Aorta (tissue), 5 donors: ENCODE measurements around the gene CDH19. TPM values are rescaled to one million over a fixed set of nuclear protein-coding genes. Genes with fewer than 3 reads are reported as not detected.

Experiments
- ATAC-seq: fragments of 200-7000 bp; cut with Tn5 transposase; one replicate; pipeline ENCODE4 v1.9.1; 2022; ENCODE audit warnings: moderate library complexity; ENCODE audit not compliant: low FRiP score
- DNase-seq, 2 donors: peaks; one replicate each; pipeline ENCODE4 v3.0.0-alpha.2; 2020
- H3K27ac ChIP-seq, 2 donors: one replicate each; pipeline ENCODE4 v1.5.1; 2013; ENCODE audit warnings: low read length in 2 of 2, mild to moderate bottlenecking in 2 of 2, moderate library complexity in 2 of 2, control low read depth in 1 of 2, inconsistent platforms in 1 of 2, low read depth in 1 of 2
- H3K27me3 ChIP-seq, 2 donors: one replicate each; pipeline ENCODE4 v1.6.1; 2013; ENCODE audit warnings: control low read depth in 1 of 2, low read length in 1 of 2, mild to moderate bottlenecking in 1 of 2, moderate library complexity in 1 of 2; ENCODE audit not compliant: insufficient read depth in 2 of 2, control insufficient read depth in 1 of 2
- H3K36me3 ChIP-seq, 2 donors: one replicate each; pipeline ENCODE4 v1.6.1; 2013; ENCODE audit warnings: control low read depth in 1 of 2, low read length in 1 of 2, mild to moderate bottlenecking in 1 of 2; ENCODE audit not compliant: insufficient read depth in 2 of 2, control insufficient read depth in 1 of 2
- H3K4me1 ChIP-seq, 2 donors: one replicate each; pipeline ENCODE4 v1.6.1; 2013; ENCODE audit warnings: low read length in 2 of 2, control low read depth in 1 of 2, mild to moderate bottlenecking in 1 of 2, moderate library complexity in 1 of 2; ENCODE audit not compliant: insufficient read depth in 2 of 2, control insufficient read depth in 1 of 2
- H3K4me3 ChIP-seq, 2 donors: one replicate each; pipeline ENCODE4 v1.5.1; 2013; ENCODE audit warnings: low read length in 2 of 2, control low read depth in 1 of 2, mild to moderate bottlenecking in 1 of 2
- H3K9me3 ChIP-seq: one replicate; pipeline ENCODE4 v1.6.1; 2013; ENCODE audit warnings: mild to moderate bottlenecking, low read length; ENCODE audit not compliant: control insufficient read depth
- WGBS, 2 donors: extraction: QIAGEN DNeasy Blood & Tissue Kit; methylation state at CpG; one replicate each; pipeline ENCODE4 v1.1.7; 2013; 5-methylcytosine and 5-hydroxymethylcytosine counted together
- intact Hi-C, 2 donors: fragments of 100-400 bp; cut with DNase I; formaldehyde crosslinking; loops; one replicate each; pipeline versions ENCODE4 v1.14.2 to v1.15.0; 2022
- polyA plus RNA-seq, 2 donors: library from polyadenylated mRNA; stranded (reverse); fragments of 200-250 nt; gene quantifications; one replicate each; pipeline ENCODE4 v1.2.3, GENCODE V29; 2013
- total RNA-seq, 2 donors: library from RNA; stranded (reverse); fragmentation: NEBNext Ultra II Directional; extraction: Animal tissue kit (Norgen Biotek cat#: 25700); gene quantifications; one replicate each; pipeline ENCODE4 v1.2.1, GENCODE V29; 2021
- donor health status: healthy with polysubstance abuse.
- donor health status: Bipolar disorder and iron deficiency.
- donor health status: DM: no; HTN: no; CAD: no.
- donor health status: DM: no; HTN: no; CAD: no.
- donor health status: DM: yes; HTN: yes; CAD: no.

The CDH19 gene
- total and polyA plus RNA-seq, 4 donors = 0.38 to 9.6 (median 4.4) TPM

DNA sequence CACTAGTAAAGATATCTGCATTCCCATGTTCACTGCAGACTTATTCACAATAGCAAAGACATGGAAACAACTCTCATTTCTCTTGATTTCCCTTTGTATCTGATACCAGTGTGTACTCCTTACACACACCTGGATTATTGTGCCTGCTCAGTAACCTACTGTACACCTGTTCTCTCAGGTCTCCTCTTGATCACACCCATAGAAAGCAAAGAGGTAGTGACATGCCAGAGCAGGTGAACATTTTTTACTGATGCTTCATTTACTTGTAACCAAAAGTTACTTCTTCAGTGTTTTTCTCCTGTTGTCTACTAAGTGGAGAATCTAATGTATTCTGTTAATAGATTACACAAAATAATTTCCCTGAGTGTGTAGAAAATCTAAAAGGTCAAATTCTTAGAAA is 46.8 kb downstream of the CDH19 start:
- Histone ChIP-seq H3K27me3 (no peaks in the 10 kb centered on the region), H3K4me1 (no peaks in the 10 kb centered on the region), H3K9me3 (no peaks in the 10 kb centered on the region), H3K4me3 (no peak overlapping the region), H3K27ac (no peak overlapping the region), H3K36me3 (no peaks in the 10 kb centered on the region)
- DNase-seq (no peak), ATAC-seq (no peak)
- intact Hi-C loops = no loop called here

DNA sequence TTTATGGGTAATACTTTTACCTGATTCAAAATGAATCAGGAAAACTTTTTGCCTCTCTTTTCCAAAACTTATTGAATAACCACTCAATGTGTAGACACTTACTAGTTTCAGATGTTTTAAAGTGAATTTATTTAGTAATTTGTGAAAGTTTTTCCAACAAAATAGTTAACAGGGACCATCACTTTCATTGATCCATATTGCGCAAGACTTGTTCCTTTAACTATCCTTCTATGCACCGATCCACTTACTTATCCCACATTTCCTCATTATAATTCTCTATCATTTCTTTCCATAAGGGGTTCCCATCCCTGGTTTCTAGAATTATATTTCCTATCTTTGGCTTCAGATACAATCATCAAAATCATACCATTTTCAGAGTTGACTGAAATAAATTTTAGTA is 48.3 kb downstream of the CDH19 start:
- Histone ChIP-seq H3K4me3 (no peak overlapping the region), H3K4me1 (no peaks in the 10 kb centered on the region), H3K36me3 (no peaks in the 10 kb centered on the region), H3K27me3 (no peaks in the 10 kb centered on the region), H3K9me3 (no peaks in the 10 kb centered on the region), H3K27ac (no peak overlapping the region)
- intact Hi-C loops = no loop called here
- DNase-seq = no peak
- WGBS, 2 donors = 94 to 96% methylated on average over 2 of the region's 2 CpGs
- ATAC-seq = no peak

DNA sequence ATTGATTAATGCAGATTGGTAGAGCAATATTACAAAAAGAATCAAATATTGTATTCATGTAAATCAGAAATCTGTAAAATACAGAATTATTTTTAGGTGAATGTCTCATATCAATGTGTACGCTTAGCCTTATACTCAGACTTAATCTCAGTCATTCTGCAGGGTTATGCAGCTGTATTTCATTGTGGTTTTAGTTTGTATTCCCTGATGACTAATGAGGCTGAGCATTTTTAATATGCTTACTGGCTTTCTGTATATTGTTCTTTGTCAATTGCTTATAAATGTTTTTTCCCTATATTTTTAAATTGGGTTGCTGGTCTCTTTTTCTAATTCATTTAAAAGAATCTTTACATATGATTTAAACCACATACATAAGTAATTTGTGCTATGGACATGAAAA is 50.1 kb downstream of the CDH19 start:
- no peaks in the 10 kb centered on the region for H3K27me3 ChIP-seq
- no peaks in the 10 kb centered on the region for H3K4me1 ChIP-seq
- no peaks in the 10 kb centered on the region for H3K9me3 ChIP-seq
- no peaks in the 10 kb centered on the region for H3K36me3 ChIP-seq
- intact Hi-C loops = no loop called here
- H3K27ac ChIP-seq = no peak overlapping the region
- 59 to 75% methylated on average over 1 of the region's 1 CpG for WGBS, 2 donors
- H3K4me3 ChIP-seq = no peak overlapping the region
- no peak for ATAC-seq
- no peak for DNase-seq

DNA sequence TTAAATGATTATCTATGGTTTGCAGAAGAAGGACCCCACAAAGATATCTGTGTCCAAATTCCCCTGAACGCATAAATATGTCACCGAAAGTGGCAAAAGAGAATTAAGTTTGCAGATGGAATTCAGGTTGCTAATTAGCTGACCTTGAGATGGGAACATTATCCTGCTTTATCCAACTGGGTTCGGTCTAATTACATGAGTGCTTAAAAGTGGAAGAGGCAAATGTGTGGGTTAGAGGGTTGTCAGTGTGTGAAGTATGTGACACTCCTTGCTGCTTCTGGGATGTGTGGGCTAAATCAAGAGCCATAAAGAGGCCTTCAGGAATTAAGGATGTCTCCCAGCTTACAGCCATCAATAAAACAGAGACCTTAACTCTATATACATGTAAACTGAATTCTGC is 53.5 kb downstream of the CDH19 start:
- Histone ChIP-seq H3K36me3 (no peaks in the 10 kb centered on the region), H3K9me3 (no peaks in the 10 kb centered on the region), H3K4me3 (no peak overlapping the region), H3K4me1 (no peaks in the 10 kb centered on the region), H3K27me3 (no peaks in the 10 kb centered on the region), H3K27ac (no peak overlapping the region)
- no peak for DNase-seq
- ATAC-seq = no peak
- intact Hi-C loops = no loop called here
- WGBS, 2 donors = 81 to 90% methylated on average over 3 of the region's 3 CpGs

DNA sequence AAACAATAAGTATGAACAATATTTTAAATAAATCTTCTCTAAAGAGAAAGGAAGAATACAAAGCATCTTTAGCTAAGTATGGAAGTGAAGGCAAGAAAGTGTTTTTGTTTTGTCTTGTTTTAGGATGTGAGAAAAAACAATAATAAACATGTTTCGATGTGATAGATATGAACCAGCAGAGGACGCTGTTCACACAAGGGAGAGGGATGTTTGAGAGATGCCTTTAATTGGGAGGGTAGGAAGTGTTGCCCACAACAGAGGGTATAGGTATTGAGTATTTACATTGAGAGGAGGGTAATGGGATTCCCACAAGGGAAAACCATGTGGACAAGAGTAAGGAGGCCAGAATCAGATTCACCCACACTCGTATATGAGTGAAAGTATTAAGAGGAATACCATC is 55.1 kb downstream of the CDH19 start:
- Histone ChIP-seq H3K4me1 (no peaks in the 10 kb centered on the region), H3K36me3 (no peaks in the 10 kb centered on the region), H3K9me3 (no peaks in the 10 kb centered on the region), H3K4me3 (no peak overlapping the region), H3K27ac (no peak overlapping the region), H3K27me3 (no peaks in the 10 kb centered on the region)
- 51 to 67% methylated on average over 3 of the region's 3 CpGs for WGBS, 2 donors
- ATAC-seq (no peak), DNase-seq (no peak)
- intact Hi-C loops = no loop called here

DNA sequence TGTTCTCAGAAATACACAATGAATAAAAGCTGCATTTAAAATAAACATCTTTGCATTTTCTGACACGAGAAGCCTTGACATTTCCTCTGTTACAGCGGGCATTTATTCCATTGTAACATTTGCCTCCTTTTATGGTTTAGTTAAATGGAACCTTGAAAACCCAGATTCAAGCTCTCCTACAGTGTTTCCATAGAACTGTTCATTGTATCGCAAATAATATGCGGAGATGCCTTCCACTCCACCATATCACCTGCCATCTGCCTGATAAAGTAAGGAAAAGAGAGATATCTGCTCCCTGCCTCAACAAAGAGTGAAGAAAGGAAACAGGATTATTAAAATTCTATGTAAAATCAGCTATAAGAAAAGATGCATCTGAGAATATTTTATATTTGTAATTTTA is 69.8 kb downstream of the CDH19 start:
- 53 to 64% methylated on average over 4 of the region's 4 CpGs for WGBS, 2 donors
- no peaks in the 10 kb centered on the region for H3K27me3 ChIP-seq
- no peak overlapping the region for H3K27ac ChIP-seq
- intact Hi-C loops = no loop called here
- H3K36me3 ChIP-seq = no peaks in the 10 kb centered on the region
- H3K9me3 ChIP-seq = no peaks in the 10 kb centered on the region
- ATAC-seq (no peak), DNase-seq (no peak)
- H3K4me1 ChIP-seq = no peaks in the 10 kb centered on the region
- H3K4me3 ChIP-seq = no peak overlapping the region

DNA sequence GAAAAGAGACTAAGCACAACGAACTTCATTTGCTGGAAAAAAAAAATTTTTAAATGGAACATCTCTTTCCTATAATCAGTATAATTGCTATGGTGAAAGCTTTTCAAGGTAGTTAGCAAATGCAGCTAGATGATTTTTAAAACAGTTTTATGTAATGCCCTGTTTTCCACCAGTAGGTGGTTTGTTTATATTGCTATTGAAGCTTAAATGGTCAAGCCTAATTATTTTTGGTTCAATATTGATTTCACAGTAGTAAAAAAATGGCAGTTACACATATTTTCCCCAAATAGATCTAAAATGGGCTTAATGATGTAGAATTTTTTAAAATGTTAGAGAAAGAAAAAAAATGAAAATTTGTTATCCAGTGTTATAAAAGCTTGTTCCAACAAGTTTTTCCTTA is 70.2 kb downstream of the CDH19 start:
- 36 to 37% methylated on average over 1 of the region's 1 CpG for WGBS, 2 donors
- Histone ChIP-seq H3K27me3 (no peaks in the 10 kb centered on the region), H3K4me3 (no peak overlapping the region), H3K27ac (no peak overlapping the region), H3K4me1 (no peaks in the 10 kb centered on the region), H3K36me3 (no peaks in the 10 kb centered on the region), H3K9me3 (no peaks in the 10 kb centered on the region)
- no peak for DNase-seq
- intact Hi-C loops = no loop called here
- no peak for ATAC-seq

DNA sequence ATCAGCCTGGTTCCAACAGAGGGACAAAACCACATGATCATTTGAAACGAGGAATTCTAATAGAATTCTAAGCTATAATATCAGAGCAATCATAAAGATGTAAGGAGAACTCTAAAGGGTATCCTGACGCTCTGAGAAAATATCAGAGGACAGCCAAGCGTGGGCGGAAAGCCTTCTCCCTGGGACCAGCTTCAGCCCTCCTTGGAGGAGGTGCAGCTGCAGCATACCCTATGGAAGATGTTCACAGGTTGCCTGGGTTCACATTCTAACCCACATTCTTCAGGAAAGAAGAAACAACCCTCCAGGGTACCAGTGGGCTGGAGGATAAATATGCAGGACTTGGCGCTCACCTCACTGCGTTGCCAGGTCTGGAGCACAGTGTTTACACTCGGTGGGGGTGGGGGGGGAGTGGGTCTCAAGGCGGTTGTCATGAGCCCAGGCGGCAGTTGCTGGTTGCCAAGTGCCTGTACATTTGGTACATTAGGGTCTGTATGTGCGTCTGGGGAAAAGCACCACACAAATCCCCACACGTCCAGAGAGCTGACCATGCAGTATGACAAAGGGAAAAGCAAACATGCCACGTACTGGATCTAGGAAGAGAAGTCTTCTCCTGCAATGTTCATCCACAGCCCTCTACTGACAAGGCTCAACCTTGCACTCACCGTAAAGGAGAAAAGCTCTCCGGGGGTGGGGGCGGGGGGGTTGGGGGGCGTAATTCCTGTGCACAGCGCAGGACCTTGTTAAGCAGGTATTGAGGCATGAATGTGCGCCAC is 80.5 kb downstream of the CDH19 start:
- Histone ChIP-seq H3K27ac (no peak overlapping the region), H3K27me3 (no peaks in the 10 kb centered on the region), H3K36me3 (no peaks in the 10 kb centered on the region), H3K9me3 (no peaks in the 10 kb centered on the region), H3K4me1 (no peaks in the 10 kb centered on the region), H3K4me3 (no peak overlapping the region)
- intact Hi-C loops = no loop called here
- ATAC-seq (no peak), DNase-seq (no peak)
- WGBS, 2 donors = 69 to 75% methylated on average over 18 of the region's 18 CpGs

DNA sequence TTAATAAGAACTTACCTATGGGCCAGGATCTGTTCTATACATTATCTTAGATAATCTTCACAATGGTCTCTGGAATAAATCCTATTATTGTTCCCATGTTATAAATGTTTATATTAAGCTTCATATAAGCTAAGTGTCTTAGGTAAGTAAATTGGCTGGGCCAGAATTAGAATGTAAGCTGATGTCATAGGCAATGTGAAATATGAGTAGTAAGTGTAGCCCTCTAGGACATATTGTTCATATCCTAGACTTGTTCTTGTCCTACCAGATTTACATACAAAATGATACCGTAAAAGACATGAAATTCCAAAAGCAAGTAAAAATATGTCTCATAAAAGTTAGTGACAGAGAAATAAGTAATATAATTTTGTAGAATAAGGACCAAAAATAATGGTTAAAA is 89.9 kb downstream of the CDH19 start:
- intact Hi-C loops = no loop called here
- Histone ChIP-seq H3K4me1 (no peaks in the 10 kb centered on the region), H3K27me3 (no peaks in the 10 kb centered on the region), H3K36me3 (no peaks in the 10 kb centered on the region), H3K4me3 (no peak overlapping the region), H3K27ac (no peak overlapping the region), H3K9me3 (no peaks in the 10 kb centered on the region)
- DNase-seq = no peak
- ATAC-seq = no peak
- 65 to 71% methylated on average over 1 of the region's 1 CpG for WGBS, 2 donors
